Activated T-cell treated with anti-CD3 and anti-CD28 coated beads, Interleukin-2, amount 50 U/mL, for 24 hours (primary cell): ENCODE results near the gene PON1.

ENCODE experiments used
- DNase-seq: peaks from one replicate; pipeline ENCODE4 v3.0.0-alpha.2; 2020
- H3K27ac Mint-ChIP-seq: 2 replicates; pipeline ENCODE4 v1.8.0; 2020; ENCODE audit warnings: mild to moderate bottlenecking, mixed read lengths
- H3K27me3 Mint-ChIP-seq: 2 replicates; pipeline ENCODE4 v1.8.0; 2020; ENCODE audit warnings: mixed read lengths
- H3K36me3 Mint-ChIP-seq: 2 replicates; pipeline ENCODE4 v1.8.0; 2020; ENCODE audit warnings: low read depth, mixed read lengths
- H3K4me1 Mint-ChIP-seq: 2 replicates; pipeline ENCODE4 v1.8.0; 2020; ENCODE audit warnings: low read depth, mixed read lengths
- H3K4me3 Mint-ChIP-seq: 2 replicates; pipeline ENCODE4 v1.8.0; 2020; ENCODE audit warnings: mild to moderate bottlenecking, moderate library complexity, mixed read lengths
- H3K9me3 Mint-ChIP-seq: 2 replicates; pipeline ENCODE4 v1.8.0; 2020; ENCODE audit warnings: mixed read lengths

PON1 gene

DNA sequence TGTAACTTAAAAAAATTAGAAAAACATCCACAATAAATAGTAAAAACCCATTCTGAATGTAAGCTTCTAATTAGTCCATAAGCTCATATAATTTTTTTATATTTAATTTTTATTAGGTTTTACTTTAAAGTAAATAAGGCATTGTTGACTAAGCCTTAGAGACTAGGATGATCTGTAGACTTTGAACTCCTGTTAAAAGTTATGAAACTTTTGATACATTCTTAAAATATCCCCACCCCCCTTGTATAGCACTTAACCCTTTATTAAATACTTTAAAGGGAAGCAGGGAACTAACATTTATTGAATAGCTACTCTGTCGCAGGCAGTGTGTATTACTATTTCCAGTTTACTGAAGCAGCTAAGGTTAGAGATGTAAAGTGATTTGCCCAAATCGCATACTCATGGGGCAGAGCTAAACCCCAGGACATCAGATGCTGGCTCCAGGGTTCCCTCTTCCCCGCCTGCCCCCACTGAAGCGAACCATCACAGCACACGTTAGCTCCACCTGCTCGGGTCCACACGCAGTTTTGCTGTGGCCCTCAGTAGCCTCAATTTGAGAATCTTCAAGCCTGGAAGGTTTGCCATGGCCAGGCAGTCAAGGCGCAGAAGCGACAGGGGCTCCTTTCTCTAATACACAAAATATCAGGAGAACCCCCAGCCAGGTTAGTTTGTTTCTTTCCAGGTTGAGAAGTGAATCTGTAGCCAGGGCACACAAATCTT, 762 bp downstream of the PON1 start:
- H3K4me3 Mint-ChIP-seq: no peak overlapping the region
- DNase-seq: no peak
- H3K27ac Mint-ChIP-seq: no peak overlapping the region
- H3K36me3 Mint-ChIP-seq: no peaks in the 10 kb centered on the region
- no peaks in the 10 kb centered on the region for H3K9me3 Mint-ChIP-seq
- H3K4me1 Mint-ChIP-seq: peaks cover 2% of the 10 kb centered on the region
- peaks cover 13% of the 10 kb centered on the region for H3K27me3 Mint-ChIP-seq

DNA sequence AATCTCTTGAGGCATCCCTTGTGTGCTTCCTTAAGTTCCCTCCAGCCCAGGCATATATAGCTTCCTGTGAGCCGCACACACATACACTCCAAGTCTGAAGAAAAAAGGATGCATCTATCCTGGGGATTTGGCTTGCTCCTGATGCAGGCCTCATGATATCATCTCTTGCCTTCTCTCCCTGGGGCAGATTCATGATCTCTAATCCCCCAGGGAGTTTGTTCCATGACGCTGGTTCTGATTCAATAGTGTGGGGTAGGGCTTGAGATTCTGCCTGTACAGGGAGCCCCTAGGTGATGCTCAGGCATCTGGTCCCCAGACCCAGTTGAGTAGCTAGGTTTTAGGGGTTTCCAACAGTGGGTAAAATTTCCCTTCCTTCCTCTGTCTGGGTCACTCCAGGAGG, 1.5 kb downstream of the PON1 start:
- DNase-seq: no peak
- no peak overlapping the region for H3K27ac Mint-ChIP-seq
- H3K36me3 Mint-ChIP-seq: no peaks in the 10 kb centered on the region
- no peaks in the 10 kb centered on the region for H3K9me3 Mint-ChIP-seq
- peaks cover 2% of the 10 kb centered on the region for H3K4me1 Mint-ChIP-seq
- peaks cover 13% of the 10 kb centered on the region for H3K27me3 Mint-ChIP-seq
- H3K4me3 Mint-ChIP-seq: no peak overlapping the region

DNA sequence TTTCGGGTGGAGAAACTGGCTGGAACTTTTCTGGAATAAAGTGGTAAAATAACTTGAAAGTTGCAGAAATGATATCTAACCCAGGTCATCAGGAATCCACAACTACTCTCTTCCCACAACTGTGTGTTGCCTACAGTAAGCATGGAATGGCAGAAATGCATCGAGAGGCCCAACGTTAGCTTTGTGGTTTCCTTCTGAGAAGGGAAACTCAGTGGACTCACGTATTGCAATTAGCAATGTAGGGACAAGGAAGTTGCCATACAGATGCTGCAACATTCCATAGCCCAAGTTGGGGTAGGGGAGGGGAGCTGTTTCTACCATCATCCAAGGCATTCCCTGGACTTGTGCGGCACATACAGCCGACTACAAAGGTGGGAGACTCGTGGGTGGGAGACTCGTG, 1.9 kb downstream of the PON1 start:
- no peaks in the 10 kb centered on the region for H3K9me3 Mint-ChIP-seq
- peaks cover 2% of the 10 kb centered on the region for H3K4me1 Mint-ChIP-seq
- H3K36me3 Mint-ChIP-seq: no peaks in the 10 kb centered on the region
- no peak for DNase-seq
- no peak overlapping the region for H3K27ac Mint-ChIP-seq
- H3K4me3 Mint-ChIP-seq: no peak overlapping the region
- H3K27me3 Mint-ChIP-seq: peaks cover 13% of the 10 kb centered on the region

DNA sequence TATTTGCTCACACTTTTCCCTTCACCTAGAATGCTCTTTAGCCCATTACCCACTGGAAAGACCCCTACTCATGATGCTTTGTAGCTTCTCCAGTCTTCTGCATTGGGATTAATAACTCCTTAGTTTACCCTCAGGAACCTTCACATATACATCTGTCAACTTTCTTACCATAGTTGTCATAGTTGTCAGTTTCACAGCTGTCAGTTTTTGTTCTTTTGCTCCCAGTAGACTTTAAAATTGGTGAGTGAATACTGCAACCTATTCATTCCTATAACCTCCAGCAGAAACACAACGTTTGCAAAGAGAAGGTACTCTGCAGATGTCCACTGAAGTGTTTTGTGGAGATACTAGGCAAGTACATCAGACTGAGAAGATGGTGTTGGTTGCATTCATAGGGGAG, 2.6 kb downstream of the PON1 start:
- no peak for DNase-seq
- Mint-ChIP-seq H3K27me3 (peaks cover 13% of the 10 kb centered on the region), H3K4me1 (peaks cover 2% of the 10 kb centered on the region), H3K36me3 (no peaks in the 10 kb centered on the region), H3K27ac (no peak overlapping the region), H3K4me3 (no peak overlapping the region), H3K9me3 (no peaks in the 10 kb centered on the region)

DNA sequence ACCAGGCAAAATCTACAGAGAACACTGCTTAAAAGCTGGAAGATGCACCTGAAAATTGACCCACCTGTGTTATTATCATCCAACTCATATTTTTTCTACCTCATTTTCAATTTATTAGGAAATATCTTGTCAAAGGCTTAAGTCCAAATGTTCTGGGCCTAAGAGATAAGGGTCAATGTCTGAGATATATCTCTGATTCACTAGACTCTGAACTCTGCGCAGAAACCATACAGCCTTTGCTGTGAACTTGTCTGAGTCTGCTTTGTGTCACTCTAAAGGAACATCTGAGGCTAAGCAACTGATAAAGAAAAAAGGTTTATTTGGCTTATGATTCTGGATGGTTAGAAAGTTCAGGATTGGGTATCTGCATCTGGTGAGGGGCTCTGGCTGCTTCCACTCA, 3.7 kb downstream of the PON1 start:
- Mint-ChIP-seq H3K27ac (no peak overlapping the region), H3K27me3 (peaks cover 11% of the 10 kb centered on the region)
- no peak for DNase-seq

DNA sequence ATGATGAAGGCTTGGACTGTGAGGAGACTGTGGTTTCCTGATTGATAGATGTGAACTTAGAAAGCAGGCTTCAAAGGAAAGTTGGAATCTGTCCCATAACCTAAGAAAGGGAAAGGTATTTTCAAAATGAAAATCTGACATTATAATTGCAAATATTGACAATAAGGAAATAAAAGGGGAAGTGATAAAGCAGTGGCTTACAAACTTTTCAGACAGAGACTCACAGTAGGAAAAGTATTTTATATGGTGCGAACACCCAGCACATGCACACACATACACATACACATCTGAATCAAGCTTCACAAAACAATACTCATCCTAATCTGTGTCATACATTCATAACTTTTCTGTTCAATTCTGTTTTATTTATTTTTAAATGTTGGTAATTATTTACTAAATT, 4.8 kb downstream of the PON1 start:
- Mint-ChIP-seq H3K4me3 (no peak overlapping the region), H3K4me1 (no peaks in the 10 kb centered on the region), H3K27ac (no peak overlapping the region), H3K36me3 (no peaks in the 10 kb centered on the region), H3K9me3 (no peaks in the 10 kb centered on the region), H3K27me3 (peaks cover under 1% of the 10 kb centered on the region)
- no peak for DNase-seq

More for the DNA sequence above, 3.7 kb downstream of the PON1 start:
- Mint-ChIP-seq H3K9me3 (no peaks in the 10 kb centered on the region), H3K4me3 (no peak overlapping the region), H3K4me1 (peaks cover 2% of the 10 kb centered on the region), H3K36me3 (no peaks in the 10 kb centered on the region)

DNA sequence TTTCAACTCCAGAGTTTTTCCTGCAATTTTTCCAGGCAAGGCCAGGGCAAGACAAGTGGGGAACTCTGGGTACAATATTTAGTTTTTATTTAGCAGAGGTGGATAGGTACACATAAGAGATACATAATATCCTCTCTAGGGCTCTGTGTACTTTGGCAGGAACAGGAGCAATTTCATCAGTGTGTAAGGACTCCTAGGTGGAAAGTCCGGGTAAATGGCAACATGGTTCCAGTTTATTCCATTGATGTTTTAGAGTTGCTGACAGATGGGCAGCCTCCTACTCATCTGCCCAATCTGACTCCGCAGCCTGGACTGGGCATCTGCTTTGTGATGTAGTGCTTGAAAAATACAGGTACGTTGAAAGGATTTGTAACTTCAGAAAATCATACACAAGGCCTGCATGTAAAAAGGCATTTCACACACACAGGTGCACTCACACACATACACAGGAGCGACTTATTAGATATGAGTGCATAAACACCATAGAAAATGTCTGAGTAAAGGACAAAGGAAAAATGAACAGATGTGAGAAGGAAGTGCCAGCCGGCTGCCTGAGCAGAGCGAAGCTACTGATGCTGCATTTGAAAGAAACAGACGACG, 5.7 kb downstream of the PON1 start:
- DNase-seq: no peak
- Mint-ChIP-seq H3K4me3 (no peak overlapping the region), H3K27me3 (peaks cover 3% of the 10 kb centered on the region), H3K27ac (no peak overlapping the region), H3K9me3 (no peaks in the 10 kb centered on the region), H3K4me1 (no peaks in the 10 kb centered on the region), H3K36me3 (no peaks in the 10 kb centered on the region)

DNA sequence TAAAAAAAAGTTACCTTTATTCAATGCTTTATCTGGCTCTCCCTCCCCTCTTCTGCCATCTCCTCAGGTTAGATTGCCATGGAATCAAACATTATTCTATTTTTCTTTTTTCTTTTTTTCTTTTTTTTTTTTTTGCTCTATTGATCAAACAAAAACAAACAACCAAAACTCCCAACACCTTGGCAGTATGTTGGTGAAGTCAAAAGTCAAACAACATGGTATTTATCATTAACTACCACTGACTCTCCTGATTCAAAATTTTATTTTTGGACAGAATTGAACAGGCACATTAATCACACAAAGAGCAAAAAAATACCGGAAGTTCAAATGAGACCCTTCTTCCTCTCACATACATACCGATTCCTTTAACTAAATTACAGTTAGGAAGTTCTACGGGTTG, 6.4 kb downstream of the PON1 start:
- Mint-ChIP-seq H3K9me3 (no peaks in the 10 kb centered on the region), H3K36me3 (no peaks in the 10 kb centered on the region), H3K27ac (no peak overlapping the region), H3K27me3 (peaks cover 5% of the 10 kb centered on the region), H3K4me1 (no peaks in the 10 kb centered on the region), H3K4me3 (no peak overlapping the region)
- DNase-seq: no peak

DNA sequence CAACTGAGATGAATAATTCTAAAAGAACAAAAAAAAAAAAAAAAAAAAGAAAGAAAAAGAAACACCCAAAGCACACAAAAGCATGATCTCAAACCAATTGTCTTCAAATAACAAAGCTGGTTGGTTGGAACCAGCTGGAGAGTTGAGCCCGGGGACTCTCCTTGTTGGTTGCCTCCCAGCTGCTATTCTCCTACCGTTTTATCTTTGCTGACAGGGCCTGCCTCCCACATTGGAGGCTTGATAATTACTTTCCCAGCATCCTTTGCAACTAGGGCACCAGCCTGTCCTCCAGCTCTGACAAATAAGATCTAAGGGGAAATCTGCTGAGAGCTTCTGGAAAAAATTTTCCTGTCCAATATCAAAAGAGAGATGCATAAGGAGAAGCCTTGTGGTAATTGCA, 6.8 kb downstream of the PON1 start:
- no peak for DNase-seq
- no peak overlapping the region for H3K4me3 Mint-ChIP-seq
- no peaks in the 10 kb centered on the region for H3K9me3 Mint-ChIP-seq
- H3K27me3 Mint-ChIP-seq: peaks cover 8% of the 10 kb centered on the region
- H3K27ac Mint-ChIP-seq: no peak overlapping the region
- no peaks in the 10 kb centered on the region for H3K4me1 Mint-ChIP-seq
- H3K36me3 Mint-ChIP-seq: no peaks in the 10 kb centered on the region

DNA sequence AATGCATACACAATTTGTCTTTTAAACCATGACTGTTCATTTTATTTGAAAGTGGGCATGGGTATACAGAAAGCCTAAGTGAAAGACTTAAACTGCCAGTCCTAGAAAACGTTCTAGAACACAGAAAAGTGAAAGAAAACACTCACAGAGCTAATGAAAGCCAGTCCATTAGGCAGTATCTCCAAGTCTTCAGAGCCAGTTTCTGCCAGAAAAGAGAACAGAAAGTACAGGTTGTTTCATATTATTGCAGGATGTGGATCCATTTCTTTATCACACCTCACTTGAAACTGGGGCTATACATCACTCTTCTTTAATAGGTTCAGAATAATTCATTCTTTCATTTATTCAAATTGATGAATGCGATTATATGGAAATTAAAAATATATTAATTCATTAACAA, 7.7 kb downstream of the PON1 start:
- no peak for DNase-seq
- Mint-ChIP-seq H3K27ac (no peak overlapping the region), H3K4me1 (no peaks in the 10 kb centered on the region), H3K27me3 (peaks cover 11% of the 10 kb centered on the region), H3K4me3 (no peak overlapping the region), H3K9me3 (no peaks in the 10 kb centered on the region), H3K36me3 (no peaks in the 10 kb centered on the region)

DNA sequence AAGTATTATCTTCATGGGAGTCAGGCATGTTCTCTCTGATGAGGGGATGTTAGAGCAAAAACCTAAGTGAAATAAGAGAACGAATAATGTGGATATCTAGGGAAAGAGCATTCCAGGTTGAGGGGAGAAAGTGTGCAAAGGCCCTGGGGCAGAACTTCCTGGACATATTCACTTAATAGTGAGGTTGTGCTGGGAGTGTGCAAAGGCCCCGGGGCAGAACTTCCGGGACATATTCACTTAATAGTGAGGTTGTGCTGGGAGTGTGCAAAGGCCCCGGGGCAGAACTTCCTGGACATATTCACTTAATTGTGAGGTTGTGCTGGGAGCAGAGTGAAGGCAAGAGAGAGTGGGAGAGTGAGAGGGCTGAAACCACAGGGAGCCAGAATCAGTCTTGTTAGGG, 11.8 kb downstream of the PON1 start:
- no peak overlapping the region for H3K27ac Mint-ChIP-seq

DNA sequence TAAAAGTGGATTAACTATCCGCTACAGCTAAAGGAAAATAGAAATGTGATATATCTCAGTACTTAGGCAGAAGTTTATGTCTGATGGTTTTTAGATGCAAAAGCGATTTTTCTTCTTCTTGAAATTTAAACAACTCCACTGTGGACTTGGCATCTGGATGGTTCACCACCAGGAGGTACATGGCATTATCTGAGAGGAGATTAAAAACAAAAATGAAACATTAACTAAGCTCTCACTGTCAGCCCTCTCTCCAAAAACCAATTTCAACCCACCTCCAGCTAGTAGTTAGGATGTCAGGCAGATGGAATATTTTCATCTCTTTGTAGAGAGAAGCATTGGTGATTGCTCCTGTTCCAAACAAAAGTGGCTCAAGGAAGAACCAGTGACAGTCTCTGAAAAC, 12.9 kb downstream of the PON1 start:
- Mint-ChIP-seq H3K27ac (no peak overlapping the region), H3K27me3 (peaks cover 14% of the 10 kb centered on the region), H3K4me3 (no peak overlapping the region), H3K36me3 (no peaks in the 10 kb centered on the region), H3K9me3 (no peaks in the 10 kb centered on the region), H3K4me1 (no peaks in the 10 kb centered on the region)
- DNase-seq: no peak

More for the DNA sequence above, 11.8 kb downstream of the PON1 start:
- Mint-ChIP-seq H3K4me1 (no peaks in the 10 kb centered on the region), H3K27me3 (peaks cover 14% of the 10 kb centered on the region), H3K36me3 (no peaks in the 10 kb centered on the region), H3K9me3 (no peaks in the 10 kb centered on the region), H3K4me3 (no peak overlapping the region)
- DNase-seq: no peak

DNA sequence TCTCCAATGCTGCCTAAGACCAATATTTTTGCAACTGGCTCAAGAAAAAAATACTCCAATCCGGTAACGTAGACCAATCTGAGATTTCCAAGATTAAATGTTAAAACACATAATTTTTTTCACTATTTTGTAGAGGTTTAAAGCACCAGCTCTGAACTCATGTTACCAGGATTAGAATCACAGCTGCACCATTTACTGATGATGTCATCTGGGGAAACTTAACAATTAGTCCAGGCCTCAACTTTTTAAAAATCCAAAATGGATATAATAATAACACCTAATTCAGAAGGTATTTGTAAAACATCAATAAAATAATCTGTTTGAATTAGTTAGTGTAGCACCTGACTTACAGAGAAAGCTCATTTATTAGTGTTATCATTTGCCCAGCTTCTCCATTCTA, 14.4 kb downstream of the PON1 start:
- DNase-seq: no peak
- Mint-ChIP-seq H3K4me1 (no peaks in the 10 kb centered on the region), H3K27me3 (peaks cover 14% of the 10 kb centered on the region), H3K4me3 (no peak overlapping the region), H3K36me3 (no peaks in the 10 kb centered on the region), H3K27ac (no peak overlapping the region), H3K9me3 (no peaks in the 10 kb centered on the region)

DNA sequence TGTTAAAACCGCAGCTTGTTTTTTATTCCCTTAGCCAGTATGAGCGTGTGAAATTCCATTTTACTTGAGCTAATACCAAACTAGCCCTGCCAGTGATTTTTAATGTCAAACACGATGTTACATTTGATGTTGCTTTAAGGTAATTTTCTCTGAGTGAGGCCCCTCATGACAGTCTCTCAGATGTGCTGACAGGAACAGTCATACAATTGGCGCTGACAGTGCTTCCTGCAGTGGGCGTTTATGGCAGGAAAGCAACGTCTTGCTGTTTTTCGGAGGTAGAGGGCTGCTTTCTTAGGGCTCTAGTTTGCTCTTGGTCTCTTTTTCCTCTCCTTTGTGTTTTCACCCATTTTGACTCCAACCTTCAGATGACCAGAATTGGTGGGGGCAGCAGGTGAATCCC, 19.3 kb downstream of the PON1 start:
- H3K36me3 Mint-ChIP-seq: no peaks in the 10 kb centered on the region
- no peaks in the 10 kb centered on the region for H3K9me3 Mint-ChIP-seq
- no peak for DNase-seq
- H3K27me3 Mint-ChIP-seq: peaks cover 8% of the 10 kb centered on the region
- no peaks in the 10 kb centered on the region for H3K4me1 Mint-ChIP-seq
- no peak overlapping the region for H3K4me3 Mint-ChIP-seq
- no peak overlapping the region for H3K27ac Mint-ChIP-seq

DNA sequence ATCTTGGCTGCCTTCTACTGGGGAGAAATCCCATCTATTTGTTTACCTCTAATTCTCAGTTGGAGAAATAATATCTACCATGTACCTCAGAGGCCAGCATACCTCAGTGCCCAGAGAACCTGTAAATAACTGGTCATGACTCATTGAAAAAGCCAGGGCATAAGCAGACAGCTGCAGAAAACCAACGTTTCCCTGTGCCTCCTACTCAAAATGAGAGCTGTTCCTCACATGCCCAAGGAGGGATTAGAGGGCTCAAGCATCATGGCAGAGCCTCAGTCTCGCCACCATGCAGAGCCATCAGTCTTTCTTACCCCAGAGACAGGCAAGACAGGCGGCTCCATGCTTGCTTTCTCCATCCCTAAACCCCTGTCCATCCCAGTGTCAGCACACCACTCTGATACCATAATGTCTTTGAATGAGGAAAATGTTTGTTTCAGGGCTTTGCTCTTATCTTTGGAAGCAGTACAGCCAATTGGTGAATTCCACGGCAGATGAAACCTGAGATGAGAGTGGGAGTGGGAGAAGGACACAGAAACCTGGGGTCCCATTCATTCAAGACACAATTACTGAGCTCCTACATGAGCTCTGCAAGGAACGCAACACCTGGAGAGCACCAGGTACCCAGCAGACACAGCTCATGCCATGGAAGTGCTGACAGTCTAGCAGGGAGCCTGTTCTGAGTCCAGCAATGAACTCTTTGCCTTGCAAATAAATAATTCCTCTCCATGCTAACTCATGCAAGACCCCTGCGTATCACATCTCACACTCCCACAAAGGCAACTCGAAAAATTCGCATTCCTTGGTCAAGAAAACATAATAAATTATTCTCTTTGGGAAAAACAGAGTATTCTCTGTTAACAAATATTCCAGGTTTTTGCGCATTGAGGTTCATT, 21.1 kb downstream of the PON1 start:
- Mint-ChIP-seq H3K36me3 (no peaks in the 10 kb centered on the region), H3K27me3 (peaks cover 15% of the 10 kb centered on the region), H3K9me3 (no peaks in the 10 kb centered on the region), H3K27ac (no peak overlapping the region), H3K4me1 (no peaks in the 10 kb centered on the region), H3K4me3 (no peak overlapping the region)
- DNase-seq: no peak
